ENCODE data around the gene EPHB2.
"Not testable (repeated sequence)": the region's sequence is repeated elsewhere in the genome, so short reads cannot be mapped to it uniquely, and the experiment has no call there.

Gene EPHB2

GRCh38 chr1:22710701-22711049, at the start of gene EPHB2:
Gene EPHB2, plus strand, starts transcription at chr1:22710839. Its CDS starts 144 bp downstream, at chr1:22710983.
- DNase-seq (ENCODE audit: low spot score), result no peak

DNA sequence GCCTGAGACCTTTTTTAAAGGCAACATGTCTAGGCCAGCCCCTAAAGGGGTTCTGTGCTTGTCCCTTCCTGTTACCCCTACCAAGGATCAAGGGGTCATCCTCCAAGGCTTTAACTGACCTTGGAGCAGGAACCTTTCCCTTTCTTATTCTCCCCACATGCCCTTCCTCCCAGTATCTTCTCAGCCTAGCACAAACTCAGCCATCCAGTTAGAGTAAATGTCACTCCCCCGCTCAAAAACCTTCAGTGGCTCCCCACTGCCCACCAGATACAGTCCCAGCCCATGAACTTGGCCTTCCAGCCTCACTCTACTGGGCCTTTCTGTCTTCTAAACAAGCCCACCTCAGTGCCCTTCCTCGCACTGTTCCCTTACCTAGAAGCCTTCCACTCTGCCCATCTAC, 48.8 kb upstream of the EPHB2 start:
- no peak for DNase-seq (ENCODE audit: low spot score)

GRCh38 chr1:22662318-22662717, 48.3 kb upstream of the EPHB2 start:
- no peak for DNase-seq (ENCODE audit: low spot score)

- no peak for DNase-seq (ENCODE audit: low spot score)
Measured at GRCh38 chr1:22662986-22663408, 47.6 kb upstream of the EPHB2 start.

DNA sequence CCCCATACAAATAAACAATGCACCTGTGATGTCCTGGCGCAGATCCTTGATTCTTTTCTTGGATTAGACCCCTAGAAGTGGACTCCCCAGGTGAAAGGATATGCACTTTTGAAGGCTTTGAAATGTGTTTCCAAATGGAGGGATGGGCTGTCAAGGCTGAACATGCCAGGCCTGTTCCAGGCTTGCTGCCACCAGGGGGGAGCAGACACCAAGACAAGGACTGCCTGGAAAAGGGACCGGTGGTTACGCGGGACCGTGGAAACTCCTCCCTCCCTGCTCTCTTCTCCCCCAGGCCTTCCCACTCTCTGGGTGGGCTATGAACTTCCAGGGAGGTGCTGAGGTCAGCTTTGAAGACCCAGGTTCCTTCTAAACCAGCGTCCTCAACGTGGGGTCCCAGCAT, 44.9 kb upstream of the EPHB2 start:
- DNase-seq (ENCODE audit: low spot score), result no peak

DNA sequence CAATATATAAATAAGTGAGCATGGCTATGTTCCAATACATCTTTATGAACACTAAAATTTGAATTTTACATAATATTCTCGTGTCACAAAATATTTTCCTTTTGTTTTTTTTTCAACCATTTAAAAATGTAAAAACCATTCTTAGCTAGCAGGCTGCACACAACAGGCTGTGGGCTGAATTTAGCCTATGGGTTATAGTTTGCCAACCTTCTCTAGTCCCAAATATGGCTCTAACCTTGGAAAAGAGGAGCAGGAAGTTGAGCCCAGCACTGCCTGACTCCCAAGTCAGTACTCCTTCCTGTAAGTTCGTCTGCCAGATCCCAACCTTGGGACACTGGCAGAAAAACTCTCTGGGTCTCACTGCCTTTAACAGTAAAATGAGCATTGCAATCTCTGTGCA, 44.2 kb upstream of the EPHB2 start:
- no peak for DNase-seq (ENCODE audit: low spot score)

DNA sequence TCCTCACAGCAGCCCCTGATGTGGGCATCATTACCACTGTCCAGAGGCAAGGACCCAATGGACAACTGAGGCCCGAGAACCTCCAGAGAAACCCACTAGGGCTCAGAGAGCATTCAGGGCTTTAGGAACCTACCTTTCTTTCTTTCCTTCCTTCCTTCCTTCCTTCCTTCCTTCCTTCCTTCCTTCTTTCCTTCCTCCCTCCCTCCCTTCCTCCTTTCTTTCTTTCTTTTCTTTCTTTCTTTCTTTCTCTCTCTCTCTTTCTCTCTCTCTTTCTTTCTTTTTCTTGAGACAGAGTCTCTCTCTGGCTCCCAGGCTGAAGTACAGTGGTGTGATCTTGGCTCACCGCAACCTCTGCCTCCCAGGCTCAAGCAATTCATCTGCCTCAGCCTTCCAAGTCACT, 41.8 kb upstream of the EPHB2 start:
- DNase-seq (ENCODE audit: low spot score), result not testable (repeated sequence)

- DNase-seq (ENCODE audit: low spot score), result no peak
Measured at GRCh38 chr1:22670352-22670975, 40.2 kb upstream of the EPHB2 start.

GRCh38 chr1:22671999-22672398, 38.6 kb upstream of the EPHB2 start:
- DNase-seq (ENCODE audit: low spot score), result no peak

- no peak for DNase-seq (ENCODE audit: low spot score)
Measured at GRCh38 chr1:22673486-22674409, 36.9 kb upstream of the EPHB2 start.

DNA sequence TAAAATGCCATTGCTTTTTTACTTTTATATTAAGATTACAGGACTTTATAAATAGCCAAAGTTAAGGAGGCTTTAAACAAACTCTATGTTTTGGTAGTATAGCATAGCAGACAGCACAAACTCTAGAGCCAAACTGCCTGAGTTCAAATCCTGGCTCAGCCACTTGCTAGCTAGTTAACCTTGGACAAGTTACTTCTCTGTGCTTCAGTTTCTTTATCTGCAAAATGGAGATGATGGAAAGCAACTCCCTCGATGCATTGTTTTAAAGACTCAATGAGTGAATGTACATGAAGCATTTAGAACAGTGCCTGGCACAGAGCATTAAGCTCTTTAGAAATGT, 36.3 kb upstream of the EPHB2 start:
- DNase-seq (ENCODE audit: low spot score), result no peak

GRCh38 chr1:22676151-22676550, 34.5 kb upstream of the EPHB2 start:
- DNase-seq (ENCODE audit: low spot score), result not testable (repeated sequence)

- DNase-seq (ENCODE audit: low spot score), result no peak
Measured at GRCh38 chr1:22676916-22677583, 33.6 kb upstream of the EPHB2 start.

DNA sequence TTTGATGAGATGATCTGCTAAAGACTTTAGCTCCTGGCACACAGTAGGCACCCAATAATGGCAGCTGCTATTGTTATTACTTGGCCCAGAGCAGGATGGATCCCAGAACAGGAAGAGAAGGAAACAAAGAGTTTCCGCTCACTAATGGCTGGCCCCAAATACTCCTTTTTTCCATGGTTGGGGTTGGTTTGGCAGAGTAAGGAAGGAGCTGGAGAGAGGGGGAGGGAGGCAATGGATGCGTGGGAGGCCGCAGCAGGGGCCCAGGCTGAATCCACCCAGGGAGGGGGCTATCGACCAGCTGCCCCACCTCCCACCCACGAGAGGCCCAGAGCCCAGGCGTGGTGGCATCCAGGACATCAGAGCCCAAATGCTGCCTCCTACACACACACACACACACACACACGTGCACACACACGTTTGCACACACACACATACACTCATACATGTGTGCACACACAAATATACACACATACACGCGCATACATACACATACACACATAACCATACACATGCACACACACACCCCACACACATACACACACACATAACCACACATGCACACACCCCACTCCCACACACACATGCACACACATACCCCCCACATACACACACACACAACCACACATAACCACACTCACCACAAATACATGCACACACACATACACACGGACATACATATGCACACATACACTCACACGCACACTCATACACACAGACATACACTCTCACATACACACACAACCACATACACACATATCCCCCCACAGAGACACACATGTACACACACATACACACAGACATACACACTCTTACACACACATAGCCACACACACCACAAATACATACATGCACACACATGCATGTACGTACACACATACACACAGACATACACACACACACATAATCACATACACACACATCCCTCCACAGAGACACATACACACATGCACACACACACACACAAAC, 32.4 kb upstream of the EPHB2 start:
- DNase-seq (ENCODE audit: low spot score), result no peak

DNA sequence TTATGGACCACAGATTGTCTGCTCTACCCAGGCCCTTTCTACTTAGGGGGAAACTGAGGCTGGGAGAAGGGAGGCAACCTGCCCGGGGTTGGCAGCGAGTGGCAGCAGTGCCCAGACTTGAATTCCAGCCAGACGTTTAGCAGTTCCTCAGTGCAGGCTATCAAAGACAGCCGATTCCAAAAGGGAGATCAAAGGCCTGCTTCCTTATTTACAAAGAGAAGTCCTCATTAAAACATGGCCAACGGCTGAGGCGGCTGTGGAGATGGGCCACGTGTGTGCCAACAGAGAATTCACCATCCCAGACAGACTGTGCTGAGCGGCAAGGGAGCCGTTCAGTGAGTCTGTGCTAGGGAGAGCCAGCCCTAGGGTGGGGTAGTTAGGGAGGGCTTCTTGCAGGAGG, 29.9 kb upstream of the EPHB2 start:
- DNase-seq (ENCODE audit: low spot score), result no peak

GRCh38 chr1:22681556-22682276, 28.9 kb upstream of the EPHB2 start:
- no peak for DNase-seq (ENCODE audit: low spot score)

GRCh38 chr1:22683547-22683946, 27.1 kb upstream of the EPHB2 start:
- DNase-seq (ENCODE audit: low spot score), result no peak

DNA sequence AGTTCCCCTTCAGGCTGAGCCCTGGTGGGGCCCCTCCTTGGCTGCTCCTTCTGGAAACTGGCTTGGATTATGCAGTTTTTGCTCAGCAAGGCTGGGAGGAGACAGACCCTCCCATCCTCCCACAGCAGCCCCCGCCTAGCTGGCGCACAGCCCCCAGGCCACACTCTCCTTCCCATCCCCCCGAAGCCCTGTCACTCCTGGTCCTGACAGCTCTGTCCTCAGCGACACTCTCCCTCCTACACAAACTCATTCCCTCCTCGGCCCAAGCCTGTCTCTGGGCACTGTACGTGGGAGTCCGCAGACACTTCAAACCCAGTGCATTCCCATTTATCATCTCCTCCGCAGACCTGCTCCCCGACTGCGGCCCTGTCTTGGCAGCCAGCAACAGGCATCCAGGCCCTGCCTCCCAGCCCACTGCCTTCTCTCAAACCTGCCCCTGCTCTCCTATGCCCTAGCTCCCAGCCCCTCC, 25.0 kb upstream of the EPHB2 start:
- DNase-seq (ENCODE audit: low spot score), result no peak

DNA sequence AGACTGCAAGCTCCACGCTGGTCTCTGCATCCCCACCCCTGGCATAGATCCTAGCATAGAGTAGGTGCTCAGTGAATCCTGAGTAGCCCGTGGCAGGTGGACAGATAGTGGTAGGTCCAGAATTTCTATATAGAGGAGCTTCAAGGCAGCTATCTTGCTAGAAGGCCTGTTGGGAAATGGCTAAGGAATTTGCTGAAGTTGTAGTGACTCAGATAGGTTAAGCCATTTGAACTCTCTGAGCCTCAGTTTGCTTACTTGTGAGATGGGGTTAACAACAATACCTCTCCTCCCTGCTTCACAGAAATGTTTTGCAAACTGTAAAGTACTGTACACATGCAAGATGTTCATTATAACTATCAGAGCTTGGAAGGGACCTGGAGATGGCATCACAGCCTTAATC, 23.4 kb upstream of the EPHB2 start:
- DNase-seq (ENCODE audit: low spot score), result no peak

DNA sequence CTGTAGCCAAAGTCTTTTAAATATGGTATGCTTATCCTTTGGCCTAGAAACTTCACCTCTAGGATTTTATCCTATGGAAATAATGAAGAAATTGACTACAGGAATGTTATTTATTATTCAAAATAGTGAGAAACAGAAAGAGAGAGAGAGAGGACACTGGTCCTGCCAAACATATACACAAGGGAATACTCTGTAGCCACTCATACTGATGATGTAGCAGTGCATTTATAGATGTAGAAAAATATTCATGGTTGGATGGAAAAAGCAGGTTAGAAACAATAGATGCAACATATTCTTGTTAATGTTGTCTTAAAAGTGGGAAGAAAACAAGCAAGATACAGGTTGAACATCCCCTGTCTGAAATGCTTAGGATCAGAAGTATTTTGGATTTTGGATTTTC, 22.2 kb upstream of the EPHB2 start:
- no peak for DNase-seq (ENCODE audit: low spot score)

- DNase-seq (ENCODE audit: low spot score), result no peak
Measured at GRCh38 chr1:22689505-22689904, 21.1 kb upstream of the EPHB2 start.

Measured in CD4-positive, alpha-beta T cell treated with Interleukin-6 at 100 ng/mL for 8 hours (primary cell).